Brain pericyte (primary cell): ENCODE data around the gene RTN1.
"Not testable (repeated sequence)": the region's sequence is repeated elsewhere in the genome, so short reads cannot be mapped to it uniquely, and the experiment has no call there.

Experiments
- DNase-seq: peaks from one replicate; pipeline ENCODE4 v3.0.0-alpha.2; 2012; ENCODE audit warnings: low read depth, low spot score

Gene RTN1

DNA sequence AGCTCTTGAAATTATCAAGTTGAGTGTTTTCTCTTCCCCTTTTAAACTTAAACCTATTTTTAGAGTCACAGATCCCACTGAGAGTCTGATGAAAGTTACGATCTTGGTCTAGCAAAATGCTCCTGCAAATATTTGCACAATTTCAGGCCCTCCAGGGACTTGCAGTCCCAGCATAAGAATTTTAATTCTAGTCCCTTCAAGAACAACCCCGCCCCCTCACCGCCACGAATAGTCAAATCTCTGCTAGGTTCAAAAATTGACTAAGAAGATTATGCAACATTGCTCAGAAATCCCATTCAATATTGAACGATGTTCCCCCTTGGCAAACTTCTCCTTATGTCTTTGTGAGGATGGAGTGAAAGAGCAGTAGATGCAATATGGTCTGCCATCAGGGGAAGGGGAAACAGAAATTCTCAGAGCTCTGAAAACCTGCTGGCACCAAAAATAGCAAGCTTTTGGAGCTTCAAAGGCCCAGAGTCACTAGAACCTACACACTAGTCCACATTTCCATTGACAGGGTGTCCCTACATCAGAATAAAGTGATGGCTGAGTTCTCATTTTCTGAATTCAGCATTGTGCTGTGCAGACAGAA lies 166.4 kb downstream of the RTN1 start:
- no peak for DNase-seq

DNA sequence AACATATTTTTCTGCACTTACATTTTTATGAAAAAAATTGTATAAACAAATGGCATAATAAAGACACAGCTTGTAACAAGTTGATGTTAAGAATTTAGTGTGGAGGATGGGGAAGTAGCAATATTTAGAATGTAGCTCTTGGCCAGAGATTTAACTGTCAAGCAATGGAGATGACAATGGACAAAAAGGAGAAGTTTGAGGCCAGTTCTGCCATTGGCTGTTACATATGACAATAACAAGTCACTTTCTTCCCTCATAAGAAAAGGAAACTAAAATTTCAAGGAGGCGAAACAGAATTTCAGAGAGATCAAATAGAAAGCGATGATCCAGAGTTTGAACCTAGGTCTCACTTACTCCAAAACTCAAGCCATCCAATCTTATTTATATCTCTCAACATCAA lies 171.1 kb downstream of the RTN1 start:
- no peak for DNase-seq

DNA sequence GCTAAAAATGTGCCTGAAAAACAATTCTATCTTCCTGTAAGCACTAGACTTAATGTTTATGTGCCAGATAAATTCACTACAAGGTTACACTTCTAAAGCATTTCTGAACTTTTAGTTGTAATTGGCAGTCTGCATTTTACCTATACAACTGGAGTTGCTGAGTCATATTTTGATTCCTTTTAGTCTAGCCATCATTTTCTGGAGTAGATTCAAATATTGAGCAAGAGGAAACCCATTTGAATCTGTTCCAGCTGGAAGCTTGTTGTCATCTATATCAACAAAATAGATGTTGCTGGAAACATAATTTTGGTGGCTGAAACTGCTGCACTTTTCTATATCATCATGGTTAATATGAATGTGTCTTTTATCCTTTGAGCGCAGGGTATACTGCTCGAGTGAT lies 171.8 kb downstream of the RTN1 start:
- no peak for DNase-seq

DNA sequence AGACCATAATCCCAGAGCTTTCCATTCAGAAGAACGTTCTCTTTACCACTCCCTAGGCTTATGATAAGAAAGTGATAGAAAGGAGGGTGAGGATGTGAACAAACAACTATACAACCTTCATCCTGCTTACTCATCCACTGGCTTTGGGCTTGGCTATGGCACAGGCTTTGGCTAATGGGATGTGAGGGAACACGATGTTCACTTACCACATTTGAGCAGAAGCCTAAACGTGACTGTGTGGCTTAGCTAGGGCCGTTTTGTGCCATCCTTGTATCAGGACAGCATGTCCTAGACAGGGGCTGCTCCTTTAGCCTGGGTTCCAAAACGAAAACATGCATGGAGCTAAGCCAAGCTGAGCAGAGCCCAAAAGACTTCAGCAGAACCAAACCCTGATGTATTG lies 175.4 kb downstream of the RTN1 start:
- no peak for DNase-seq

DNA sequence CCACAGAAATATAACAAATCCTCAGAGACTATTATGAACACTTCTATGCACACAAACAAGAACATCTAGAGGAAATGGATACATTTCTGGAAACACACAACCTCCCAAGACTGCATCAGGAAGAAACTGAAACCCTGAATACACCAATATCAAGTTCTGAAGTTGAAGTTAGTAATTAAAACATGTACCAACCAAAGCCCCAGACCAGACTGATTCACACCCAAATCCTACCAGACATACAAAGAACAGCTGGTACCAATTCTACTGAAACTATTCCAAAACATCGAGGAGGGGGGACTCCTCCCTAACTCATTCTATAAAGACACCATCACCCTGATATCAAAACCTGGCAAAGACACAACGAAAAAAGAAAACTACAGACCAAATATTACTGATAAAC lies 179.3 kb downstream of the RTN1 start:
- no peak for DNase-seq

DNA sequence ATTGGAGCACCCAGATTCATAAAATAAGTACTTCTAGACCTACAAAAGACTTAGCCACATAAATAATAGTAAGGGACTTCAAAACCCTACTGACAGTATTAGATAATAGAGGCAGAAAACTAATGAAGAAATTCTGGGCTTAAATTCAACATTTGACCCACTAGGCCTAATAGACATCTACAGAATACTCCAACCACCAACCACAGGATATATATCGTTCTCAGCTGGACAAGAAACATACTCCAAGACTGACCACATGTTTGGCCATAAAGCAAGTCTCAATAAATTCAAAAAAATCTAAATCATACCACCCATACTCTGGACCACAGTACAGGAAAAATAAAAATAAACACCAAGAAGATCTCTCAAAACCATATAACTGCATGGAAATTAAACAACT lies 180.2 kb downstream of the RTN1 start:
- no peak for DNase-seq

DNA sequence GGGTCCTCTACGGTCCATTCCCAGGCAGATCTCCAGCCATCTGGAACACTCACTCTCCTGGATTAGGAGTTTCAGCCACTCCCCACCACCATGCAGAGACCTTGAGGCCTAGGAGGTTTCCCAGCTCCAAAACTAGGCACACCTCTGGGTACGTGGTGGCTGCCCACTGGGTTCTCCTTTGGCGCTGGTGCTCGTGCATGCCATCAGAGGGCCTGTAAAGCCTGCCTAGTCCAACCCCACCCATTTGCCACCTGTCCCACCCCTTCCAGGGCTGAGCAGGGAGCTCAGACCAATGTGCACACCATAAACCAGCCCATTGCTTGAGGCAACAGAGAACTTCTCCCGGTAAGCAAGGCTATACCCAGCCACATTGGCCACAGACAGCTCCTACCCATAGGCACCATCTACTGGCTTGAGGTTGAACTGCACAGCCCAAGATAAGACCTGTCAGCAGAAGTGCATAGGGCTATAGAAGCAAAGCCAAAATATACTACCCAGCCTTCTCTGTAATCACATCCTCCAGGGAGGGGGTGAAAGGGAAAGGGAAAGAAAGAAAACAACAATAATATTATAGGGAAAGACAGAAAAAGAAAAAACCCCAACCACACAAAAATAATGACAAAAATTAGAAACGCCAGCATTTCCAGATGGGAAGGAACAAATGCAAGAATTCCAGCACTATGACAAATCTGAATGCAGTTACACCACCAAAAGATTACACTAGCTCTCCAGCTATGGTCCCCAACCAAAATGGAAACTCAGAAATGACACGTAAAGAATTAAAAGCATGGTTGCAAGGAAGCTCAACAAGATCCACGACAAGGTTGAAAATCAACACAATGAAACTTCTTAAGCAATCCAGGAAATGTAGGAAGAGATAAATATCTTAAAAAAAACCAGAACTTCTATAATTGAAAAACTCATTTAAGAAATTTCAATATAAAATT lies 182.1 kb downstream of the RTN1 start:
- DNase-seq = no peak

DNA sequence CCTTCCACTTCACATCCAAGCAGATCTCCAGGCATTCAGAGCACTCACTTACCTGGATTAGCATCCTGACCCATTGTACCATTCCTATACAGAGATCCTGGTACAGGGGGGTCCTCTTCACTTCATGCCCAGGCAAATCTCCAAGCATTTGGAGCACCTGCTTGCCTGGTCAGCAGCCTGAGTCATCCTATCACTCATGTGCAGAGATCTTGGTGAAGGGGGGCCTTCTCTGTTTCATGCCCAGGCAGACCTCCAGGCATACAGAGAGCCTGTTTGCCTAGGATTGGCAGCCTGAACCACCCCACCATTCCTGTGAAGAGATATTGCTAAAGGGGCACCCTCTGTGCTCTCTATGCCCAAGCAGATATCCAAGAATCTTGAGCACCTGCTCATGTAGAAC lies 182.9 kb downstream of the RTN1 start:
- no peak for DNase-seq

DNA sequence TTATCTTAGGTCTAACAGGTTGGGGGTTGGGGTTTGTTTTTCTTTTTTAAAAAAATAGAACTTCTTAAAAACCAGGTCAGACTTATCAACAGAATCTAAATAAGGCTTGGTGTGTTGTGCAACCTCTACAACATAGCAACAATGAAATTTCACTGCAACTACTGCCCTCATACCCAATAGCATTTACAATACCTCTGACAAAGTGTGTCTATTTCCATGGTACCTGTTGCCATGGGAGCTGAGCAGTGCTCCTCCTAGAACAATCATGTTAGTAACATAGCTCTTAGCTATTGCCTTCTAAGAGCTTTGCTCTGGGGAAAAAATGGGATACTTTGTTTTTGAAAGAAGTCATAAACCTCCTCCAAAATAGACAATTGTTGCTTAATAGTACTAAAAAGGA lies 190.7 kb downstream of the RTN1 start:
- DNase-seq = no peak

DNA sequence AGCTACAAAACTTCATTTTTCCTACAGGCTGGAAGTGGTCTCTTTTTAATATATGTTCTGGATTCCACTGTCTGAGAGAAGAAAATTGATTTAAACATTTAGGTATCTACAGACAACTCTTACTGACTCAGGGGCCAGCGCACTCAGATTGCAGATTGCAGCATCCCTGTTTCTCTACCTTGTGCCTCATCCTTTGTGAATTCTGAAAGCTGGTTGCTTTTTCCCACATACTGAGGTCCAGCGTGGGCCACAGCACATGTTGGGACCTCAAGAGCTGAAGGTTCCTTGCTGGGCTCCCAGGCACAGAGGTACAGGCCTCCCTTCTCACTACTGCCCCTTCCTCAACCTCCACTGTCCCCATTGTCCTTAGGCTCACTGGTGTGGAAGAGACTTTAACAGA lies 192.2 kb downstream of the RTN1 start:
- no peak for DNase-seq

DNA sequence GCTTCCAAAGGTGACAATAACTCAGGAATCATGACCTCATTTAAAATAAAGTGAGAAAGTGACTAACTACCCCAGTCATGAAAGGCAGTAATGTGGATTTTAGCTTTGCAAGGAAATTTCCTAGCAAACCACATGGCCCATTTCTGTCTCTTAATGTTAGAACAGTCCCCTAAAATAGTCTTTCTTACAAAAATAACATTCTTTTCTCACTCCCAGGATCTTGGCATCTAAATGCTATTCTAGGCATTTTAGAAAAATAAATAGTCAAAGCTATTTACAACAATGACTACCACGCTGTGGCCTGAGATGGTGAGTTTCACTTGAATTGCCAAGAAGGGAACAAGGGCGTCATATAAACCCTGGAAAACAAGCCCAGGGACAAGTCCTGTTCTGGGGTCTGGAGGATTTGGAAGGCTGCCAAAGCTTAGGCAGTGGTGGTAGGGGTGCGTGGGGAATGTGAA lies 192.8 kb downstream of the RTN1 start:
- no peak for DNase-seq

DNA sequence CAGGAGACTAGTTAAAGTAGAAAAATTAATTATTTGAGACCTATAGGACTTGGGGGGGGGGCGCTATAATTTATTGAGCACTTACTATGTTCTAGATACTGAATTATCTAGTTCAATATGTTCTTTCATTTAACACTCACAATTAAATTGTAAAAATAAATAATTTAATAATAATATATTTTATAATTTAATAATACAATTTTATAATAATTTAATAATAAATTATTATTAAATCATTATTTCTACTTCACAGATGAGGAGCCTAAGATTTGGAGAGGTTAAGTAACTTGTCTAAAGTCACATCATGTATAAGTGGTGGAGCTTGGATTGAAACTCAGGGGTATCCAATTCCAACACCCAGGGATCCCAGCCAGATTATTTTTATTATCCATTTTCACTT lies 195.2 kb downstream of the RTN1 start:
- DNase-seq = no peak

DNA sequence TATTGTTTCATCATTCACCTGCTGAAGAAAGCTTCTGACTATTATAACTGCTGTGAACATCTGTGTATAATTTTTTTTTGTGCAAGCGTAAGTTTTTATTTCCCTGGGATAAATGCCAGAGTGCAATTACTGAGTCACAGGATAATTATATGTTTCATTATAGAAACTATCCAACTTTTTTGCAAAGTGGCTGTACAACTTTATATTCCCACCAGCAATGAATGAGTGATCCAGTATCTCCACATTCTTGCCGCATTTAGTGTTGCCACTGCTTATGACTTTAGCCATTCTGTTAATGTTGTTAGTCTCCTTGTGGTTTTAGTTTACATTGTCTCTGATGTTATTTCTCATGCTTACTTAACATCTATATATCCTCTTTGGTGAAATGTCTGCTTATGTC lies 205.8 kb downstream of the RTN1 start:
- no peak for DNase-seq

DNA sequence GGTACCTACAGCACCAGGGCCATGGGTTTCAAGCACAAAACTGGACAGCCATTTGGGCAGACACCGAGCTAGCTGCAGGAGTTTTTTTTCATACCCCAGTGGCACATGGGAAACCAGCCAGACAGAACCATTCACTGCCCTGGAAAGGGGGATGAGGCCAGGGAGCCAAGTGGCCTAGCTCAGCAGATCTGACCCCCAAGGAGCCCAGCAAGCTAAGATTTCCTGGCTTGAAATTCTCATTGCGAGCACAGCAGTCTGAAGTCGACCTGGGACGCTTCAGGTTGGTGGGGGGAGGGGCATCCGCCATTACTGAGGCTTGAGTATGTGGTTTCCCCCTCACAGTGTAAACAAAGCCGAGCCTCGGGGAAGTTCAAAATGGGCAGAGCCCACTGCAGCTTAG lies 212.8 kb downstream of the RTN1 start:
- DNase-seq = no peak

DNA sequence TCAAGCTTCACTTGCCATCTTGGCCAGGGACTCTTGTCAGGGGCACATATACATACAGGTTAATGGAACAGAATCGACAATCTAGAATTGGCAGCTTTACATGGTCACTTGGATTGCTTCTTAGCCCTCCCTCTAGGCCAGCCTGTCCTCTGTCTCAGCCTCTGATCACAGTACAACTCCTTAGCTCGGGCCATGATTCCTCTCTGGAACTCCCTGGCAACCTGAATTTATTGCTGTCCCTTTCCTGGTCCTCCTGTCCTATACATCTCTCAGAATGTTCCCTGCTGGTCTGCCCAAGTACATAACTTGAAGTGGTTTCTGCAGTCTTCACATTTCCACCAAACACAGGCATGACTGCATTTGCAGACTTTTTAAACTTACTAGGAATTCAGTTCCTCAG lies 214.1 kb downstream of the RTN1 start:
- no peak for DNase-seq

DNA sequence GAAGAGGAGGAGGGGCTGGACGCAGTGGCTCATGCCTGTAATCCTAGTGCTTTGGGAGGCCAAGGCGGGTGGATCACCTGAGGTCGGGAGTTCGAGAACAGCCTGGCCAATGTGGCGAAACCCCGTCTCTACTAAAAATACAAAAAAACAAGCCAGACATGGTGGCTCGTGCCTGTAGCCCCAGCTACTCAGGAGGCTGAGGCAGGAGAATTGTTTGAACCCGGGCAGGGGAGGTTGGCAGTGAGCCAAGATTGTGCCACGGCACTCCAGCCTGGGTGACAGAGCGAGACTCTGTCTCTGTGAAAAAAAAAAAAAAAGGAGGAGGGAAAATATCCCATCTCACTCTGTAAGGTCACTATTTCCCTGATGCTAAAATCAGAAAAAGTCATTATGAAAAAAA lies 216.4 kb downstream of the RTN1 start:
- DNase-seq = not testable (repeated sequence)

DNA sequence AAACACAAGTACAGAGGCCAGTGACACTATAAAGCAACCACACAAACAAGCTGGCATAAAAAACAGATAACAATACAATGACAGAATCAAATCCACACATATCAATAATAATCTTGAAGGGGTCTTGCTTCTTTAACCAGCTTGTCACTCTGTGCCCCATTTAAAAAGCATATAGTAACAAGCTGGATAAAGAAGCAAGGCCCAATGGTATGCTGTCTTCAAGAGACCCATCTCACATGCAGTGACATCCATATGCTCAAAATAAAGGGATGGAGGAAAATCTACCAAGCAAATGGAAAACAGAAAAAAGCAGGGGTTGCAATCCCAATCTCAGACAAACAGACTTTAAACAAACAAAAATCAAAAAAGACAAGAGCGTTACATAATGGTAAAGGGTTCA lies 223.7 kb downstream of the RTN1 start:
- DNase-seq = not testable (repeated sequence)

DNA sequence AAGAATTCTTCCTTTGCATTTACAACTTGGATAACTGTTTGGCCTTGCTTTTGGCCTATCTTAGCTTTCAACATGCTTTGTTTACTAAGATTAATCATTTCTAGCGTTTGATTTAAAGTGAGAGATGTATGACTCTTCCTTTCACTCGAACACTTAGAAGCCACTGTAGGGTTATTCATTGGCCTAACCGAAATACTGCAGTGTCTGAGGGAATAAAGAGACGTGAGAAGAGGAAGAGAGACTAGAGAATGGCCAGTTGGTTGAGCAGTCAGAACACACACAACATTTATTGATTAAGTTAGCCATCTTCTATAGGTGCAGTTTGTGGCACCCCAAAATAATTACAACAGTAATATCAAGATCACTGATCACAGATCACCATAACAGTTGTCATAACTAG lies 231.7 kb downstream of the RTN1 start:
- no peak for DNase-seq

DNA sequence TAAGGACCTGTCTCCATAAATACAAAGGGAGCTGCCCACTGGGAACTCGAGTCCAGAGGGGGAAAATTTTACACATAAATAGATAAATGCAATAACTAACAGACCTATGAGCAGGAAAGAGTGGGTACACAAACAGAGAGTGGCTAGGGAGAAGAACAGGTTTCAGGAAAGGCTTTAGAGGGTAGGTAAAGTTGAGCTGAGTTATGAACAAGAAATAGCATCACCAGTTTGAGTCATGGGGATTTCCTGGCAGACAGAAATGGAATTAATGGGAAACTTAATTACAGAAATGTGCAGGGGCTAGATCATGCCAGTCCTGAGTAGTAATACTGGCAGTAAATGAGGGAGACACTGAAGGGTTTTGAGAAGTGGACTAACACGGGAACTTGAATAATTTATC lies 236.0 kb downstream of the RTN1 start:
- DNase-seq = no peak

DNA sequence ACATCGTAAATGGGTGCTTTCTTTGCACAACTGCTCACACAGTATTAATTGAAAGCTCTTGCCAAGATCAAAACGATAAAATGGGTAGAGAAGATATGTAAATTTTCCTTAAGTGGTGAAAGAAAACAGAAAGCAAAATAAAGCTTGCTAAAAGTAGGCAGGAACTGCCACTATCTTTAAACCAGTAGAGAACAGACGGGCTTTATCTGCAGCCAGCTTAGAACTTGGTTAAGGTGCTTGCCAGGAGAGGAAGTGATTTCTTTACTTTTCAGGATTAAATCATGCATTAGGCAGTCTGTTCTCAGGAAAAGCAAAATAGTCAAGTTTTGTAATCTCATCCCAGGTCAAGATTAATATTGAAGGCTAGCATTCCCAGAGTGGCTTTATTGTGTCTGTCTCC lies 237.1 kb downstream of the RTN1 start:
- DNase-seq = no peak

DNA sequence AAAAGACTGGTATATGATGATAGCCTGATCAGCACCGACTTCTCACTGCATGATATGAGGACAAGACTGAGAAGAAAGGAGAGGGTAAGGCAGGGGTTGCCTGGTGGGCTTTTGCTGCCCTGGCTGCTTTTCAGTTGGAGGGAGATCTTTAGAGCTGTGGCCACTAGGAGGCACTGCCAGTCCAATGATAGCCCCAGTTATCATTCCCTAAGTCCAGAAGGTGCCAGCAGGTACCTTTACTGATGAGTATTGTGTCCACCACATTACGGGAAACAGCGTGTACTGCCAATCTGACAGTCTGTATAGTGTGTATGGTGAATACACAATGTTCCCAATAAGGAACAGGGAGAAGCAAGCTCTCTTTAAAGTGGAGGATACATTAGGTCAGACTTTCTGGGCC lies 238.2 kb downstream of the RTN1 start:
- no peak for DNase-seq

DNA sequence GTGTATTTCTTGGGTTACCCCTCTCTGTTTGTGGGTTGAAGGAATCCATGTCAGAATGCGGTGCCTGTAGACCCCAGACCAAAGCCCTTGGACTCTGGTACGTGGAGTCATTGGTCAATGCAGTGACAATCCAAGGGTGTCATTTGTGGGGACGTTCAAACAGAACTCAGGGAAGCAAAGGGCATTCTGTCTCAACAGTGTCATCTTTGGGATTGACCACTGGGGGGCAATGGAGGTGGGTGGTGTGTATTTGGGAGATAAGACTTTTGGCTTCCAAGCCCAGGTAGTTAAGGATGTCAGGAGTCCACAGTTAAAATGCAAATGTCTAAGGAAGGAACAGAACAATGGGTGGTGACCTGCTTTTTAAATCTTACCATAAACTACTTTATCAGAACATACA lies 239.3 kb downstream of the RTN1 start:
- DNase-seq = no peak

DNA sequence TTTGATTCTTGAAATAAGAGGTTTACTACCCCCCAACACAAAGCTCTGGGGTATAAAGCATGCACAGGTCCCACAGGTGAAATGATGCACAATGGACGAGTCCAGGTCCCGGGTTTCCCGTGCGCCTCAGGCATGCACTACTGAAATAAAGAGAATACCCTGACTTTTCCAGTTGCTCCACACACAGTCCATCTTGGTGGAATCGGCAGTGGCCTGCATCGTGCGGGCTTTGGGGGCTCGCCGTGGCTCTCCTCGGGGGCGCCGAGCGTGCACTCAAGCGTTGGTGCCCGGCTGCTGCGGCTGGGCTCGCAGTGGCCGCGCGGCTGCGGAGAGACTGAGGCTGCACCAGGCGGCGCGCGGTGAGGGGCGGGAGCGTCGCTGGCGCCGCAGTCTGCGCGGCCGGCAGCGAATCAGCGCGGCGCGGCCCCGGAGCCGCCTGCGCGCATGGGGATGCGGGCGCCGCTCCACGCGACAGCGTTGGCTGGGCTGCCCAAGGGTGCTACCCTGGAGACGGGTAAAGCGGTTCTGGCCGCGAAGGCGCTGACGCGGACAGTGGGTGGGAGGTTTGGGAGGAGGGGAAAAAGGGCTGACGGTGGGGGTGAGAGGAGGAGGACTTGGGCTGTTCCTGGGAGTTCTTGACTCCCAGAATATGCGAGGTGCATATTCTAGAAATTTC lies 240.2 kb downstream of the RTN1 start:
- DNase-seq = no peak
